KMS-11 (cell line): ENCODE data around the gene MIP.

Source experiments
- H2AFZ ChIP-seq: fragments of 200-600 bp; sonication (generic); 2 replicates; pipeline ENCODE4 v1.6.1; 2016; ENCODE audit warnings: antibody characterized with exemption, mixed run types, low read depth
- H3K27ac ChIP-seq: fragments of 200-600 bp; sonication (generic); 2 replicates; pipeline ENCODE4 v1.6.1; 2016; ENCODE audit warnings: mild to moderate bottlenecking, mixed run types
- H3K27me3 ChIP-seq: fragments of 200-600 bp; sonication (generic); 2 replicates; pipeline ENCODE4 v1.6.1; 2017; ENCODE audit warnings: mild to moderate bottlenecking, low read depth, mixed run types, moderate library complexity; ENCODE audit not compliant: insufficient read depth
- H3K36me3 ChIP-seq: fragments of 200-600 bp; sonication (generic); 2 replicates; pipeline ENCODE4 v1.6.1; 2017; ENCODE audit warnings: mild to moderate bottlenecking, mixed run types; ENCODE audit not compliant: insufficient read depth
- H3K4me1 ChIP-seq: fragments of 200-600 bp; sonication (generic); 2 replicates; pipeline ENCODE4 v1.6.1; 2016; ENCODE audit warnings: mild to moderate bottlenecking, low read depth, mixed run types; ENCODE audit not compliant: poor library complexity, severe bottlenecking
- H3K4me2 ChIP-seq: fragments of 200-600 bp; sonication (generic); 2 replicates; pipeline ENCODE4 v1.7.0; 2016; ENCODE audit warnings: mild to moderate bottlenecking, mixed run types
- H3K4me3 ChIP-seq: fragments of 200-600 bp; sonication (generic); IDR thresholded peaks from 2 replicates; pipeline ENCODE4 v1.6.1; 2017; ENCODE audit warnings: low read depth, low read length, mixed read lengths; ENCODE audit not compliant: insufficient read depth
- H3K79me2 ChIP-seq: fragments of 200-600 bp; sonication (generic); 2 replicates; pipeline ENCODE4 v1.6.1; 2016; ENCODE audit warnings: low read depth, mixed run types; ENCODE audit not compliant: insufficient read depth
- H3K9ac ChIP-seq: fragments of 200-600 bp; sonication (generic); 2 replicates; pipeline ENCODE4 v1.6.1; 2016; ENCODE audit warnings: mild to moderate bottlenecking, mixed run types
- H4K20me1 ChIP-seq: fragments of 200-600 bp; sonication (generic); 2 replicates; pipeline ENCODE4 v1.6.1; 2016; ENCODE audit warnings: mild to moderate bottlenecking, mixed run types; ENCODE audit not compliant: insufficient read depth
- CTCF ChIP-seq: fragments of 200-600 bp; sonication (generic); conservative IDR thresholded peaks from 2 replicates; pipeline ENCODE4 v1.6.1; 2017; ENCODE audit warnings: low read depth, mild to moderate bottlenecking, antibody characterized with exemption, low read length, moderate library complexity, mixed read lengths

The MIP gene

GRCh38 chr12:56425940-56426438, 28.5 kb downstream of the MIP start:
- no peaks in the 10 kb centered on the region for H3K27me3 ChIP-seq
- H3K4me1 ChIP-seq = no peaks in the 10 kb centered on the region
- H3K4me2 ChIP-seq = no peak overlapping the region
- H4K20me1 ChIP-seq = no peaks in the 10 kb centered on the region
- TF ChIP-seq CTCF = no peak
- no peaks in the 10 kb centered on the region for H3K79me2 ChIP-seq
- no peak overlapping the region for H3K4me3 ChIP-seq
- H3K36me3 ChIP-seq = peaks cover 18% of the 10 kb centered on the region; the same call in 1 of the 2 replicates
- no peak overlapping the region for H3K9ac ChIP-seq
- no peak overlapping the region for H3K27ac ChIP-seq
- H2AFZ ChIP-seq = no peak overlapping the region

DNA sequence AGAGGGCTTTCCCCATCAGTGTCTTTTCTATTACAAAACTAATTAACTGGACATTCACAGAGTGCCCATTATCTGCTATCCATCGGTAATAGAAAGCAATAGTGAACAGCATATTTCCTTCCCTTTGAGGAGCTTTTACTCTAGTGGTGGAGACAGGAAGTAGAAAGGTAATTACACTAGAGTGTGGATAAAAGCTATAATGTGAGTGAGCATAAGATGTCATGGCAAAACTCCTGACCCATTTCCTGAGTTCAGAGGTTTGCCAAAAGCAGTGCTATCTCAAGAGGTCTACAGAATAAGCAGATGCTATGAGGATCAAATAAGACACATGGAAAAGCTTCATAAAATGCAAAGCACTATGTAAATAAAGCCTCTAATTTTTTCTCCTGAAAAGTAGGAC, 29.3 kb downstream of the MIP start:
- TF ChIP-seq CTCF = no peak
- Histone ChIP-seq H3K9ac (no peak overlapping the region), H3K36me3 (peaks cover 20% of the 10 kb centered on the region; the same call in 1 of the 2 replicates), H2AFZ (no peak overlapping the region), H4K20me1 (no peaks in the 10 kb centered on the region), H3K27ac (no peak overlapping the region), H3K27me3 (no peaks in the 10 kb centered on the region), H3K4me2 (no peak overlapping the region), H3K79me2 (no peaks in the 10 kb centered on the region), H3K4me3 (no peak overlapping the region), H3K4me1 (no peaks in the 10 kb centered on the region)

- peaks cover 18% of the 10 kb centered on the region; the same call in 1 of the 2 replicates for H3K36me3 ChIP-seq
- no peaks in the 10 kb centered on the region for H3K4me1 ChIP-seq
- no peak overlapping the region for H3K27ac ChIP-seq
- no peaks in the 10 kb centered on the region for H4K20me1 ChIP-seq
- no peak overlapping the region for H3K4me2 ChIP-seq
- H3K9ac ChIP-seq = no peak overlapping the region
- H3K79me2 ChIP-seq = no peaks in the 10 kb centered on the region
- no peak for TF ChIP-seq CTCF
- no peak overlapping the region for H2AFZ ChIP-seq
- H3K4me3 ChIP-seq = no peak overlapping the region
- no peaks in the 10 kb centered on the region for H3K27me3 ChIP-seq
Observed at GRCh38 chr12:56420411-56420810, 34.0 kb downstream of the MIP start.

- Histone ChIP-seq H2AFZ (no peak overlapping the region), H3K27ac (no peak overlapping the region), H3K4me1 (no peaks in the 10 kb centered on the region), H3K36me3 (peaks cover 18% of the 10 kb centered on the region; the same call in 1 of the 2 replicates), H3K4me3 (no peak overlapping the region), H3K27me3 (no peaks in the 10 kb centered on the region), H3K4me2 (no peak overlapping the region), H3K9ac (no peak overlapping the region), H3K79me2 (no peaks in the 10 kb centered on the region), H4K20me1 (no peaks in the 10 kb centered on the region)
- TF ChIP-seq CTCF = no peak
Observed at GRCh38 chr12:56417739-56418138, 36.7 kb downstream of the MIP start.

DNA sequence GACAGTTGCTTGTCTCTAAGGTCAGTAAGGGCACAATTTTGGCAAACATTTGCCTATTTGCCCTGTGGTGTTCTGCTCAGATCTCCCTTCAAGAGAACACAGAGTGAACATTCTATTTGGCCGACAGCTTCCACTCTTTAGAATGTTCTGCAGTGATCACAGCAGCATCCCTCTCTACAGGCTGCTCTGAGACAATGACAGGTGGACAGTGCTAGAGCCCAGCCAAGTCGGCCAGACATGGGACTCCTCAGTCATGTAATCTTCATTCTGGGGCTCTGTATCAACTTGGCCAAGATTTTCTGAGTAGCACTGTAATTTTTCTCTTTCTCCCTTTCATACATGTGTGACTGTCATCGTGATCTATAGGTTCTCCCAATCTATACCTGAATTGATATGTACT, 40.1 kb downstream of the MIP start:
- no peaks in the 10 kb centered on the region for H3K79me2 ChIP-seq
- H3K4me1 ChIP-seq = no peaks in the 10 kb centered on the region
- H2AFZ ChIP-seq = no peak overlapping the region
- H3K27me3 ChIP-seq = no peaks in the 10 kb centered on the region
- no peak overlapping the region for H3K9ac ChIP-seq
- no peak overlapping the region for H3K27ac ChIP-seq
- no peak overlapping the region for H3K4me3 ChIP-seq
- no peaks in the 10 kb centered on the region; the same call in 1 of the 2 replicates for H3K36me3 ChIP-seq
- no peaks in the 10 kb centered on the region for H4K20me1 ChIP-seq
- no peak overlapping the region for H3K4me2 ChIP-seq
- TF ChIP-seq CTCF = no peak
